ENCODE results near the gene TRIP4. TPM values are rescaled to one million over a fixed set of nuclear protein-coding genes. Genes with fewer than 3 reads are reported as not detected.

Gene TRIP4
- total RNA-seq, 1 donor from 2014 or later, result 12.0 TPM

GRCh38 chr15:64422697-64423096, 35.1 kb downstream of the TRIP4 start:
- Histone ChIP-seq H3K9me3 (ENCODE audit: control insufficient read depth in 3 of 3, low read length in 3 of 3) (no peaks in the 10 kb centered on the region), H3K36me3 (ENCODE audit: control insufficient read depth in 3 of 3, insufficient read depth in 3 of 3, low read length in 3 of 3) (peaks cover 8 to 24% (median 9%) of the 10 kb centered on the region in 3 donors), H3K9ac (ENCODE audit: low read depth in 1 of 3, low read length in 3 of 3) (no peak overlapping the region), H3K4me1 (ENCODE audit: control insufficient read depth in 3 of 3, insufficient read depth in 3 of 3, low read length in 3 of 3) (no peaks in the 10 kb centered on the region), H3K27ac (ENCODE audit: low read depth, low read length) (no peak overlapping the region), H3K4me3 (ENCODE audit: low read length in 3 of 3) (no peak overlapping the region), H3K27me3 (ENCODE audit: control insufficient read depth in 3 of 3, insufficient read depth in 3 of 3, low read length in 3 of 3) (no peaks in the 10 kb centered on the region)

- Histone ChIP-seq H3K4me3 (ENCODE audit: low read length in 3 of 3) (no peak overlapping the region), H3K27ac (ENCODE audit: low read depth, low read length) (no peak overlapping the region), H3K36me3 (ENCODE audit: control insufficient read depth in 3 of 3, insufficient read depth in 3 of 3, low read length in 3 of 3) (peaks cover 4 to 18% (median 9%) of the 10 kb centered on the region in 3 donors), H3K27me3 (ENCODE audit: control insufficient read depth in 3 of 3, insufficient read depth in 3 of 3, low read length in 3 of 3) (no peaks in the 10 kb centered on the region), H3K9me3 (ENCODE audit: control insufficient read depth in 3 of 3, low read length in 3 of 3) (no peaks in the 10 kb centered on the region), H3K9ac (ENCODE audit: low read depth in 1 of 3, low read length in 3 of 3) (no peak overlapping the region), H3K4me1 (ENCODE audit: control insufficient read depth in 3 of 3, insufficient read depth in 3 of 3, low read length in 3 of 3) (no peaks in the 10 kb centered on the region)
These were observed 36.3 kb downstream of the TRIP4 start for GRCh38 chr15:64423970-64424369.

- Histone ChIP-seq H3K4me1 (ENCODE audit: control insufficient read depth in 3 of 3, insufficient read depth in 3 of 3, low read length in 3 of 3) (peaks cover 0 to 3% (median 0%) of the 10 kb centered on the region in 3 donors), H3K4me3 (ENCODE audit: low read length in 3 of 3) (no peak overlapping the region), H3K36me3 (ENCODE audit: control insufficient read depth in 3 of 3, insufficient read depth in 3 of 3, low read length in 3 of 3) (peaks cover 4 to 22% (median 9%) of the 10 kb centered on the region in 3 donors), H3K27ac (ENCODE audit: low read depth, low read length) (no peak overlapping the region), H3K9ac (ENCODE audit: low read depth in 1 of 3, low read length in 3 of 3) (no peak overlapping the region), H3K9me3 (ENCODE audit: control insufficient read depth in 3 of 3, low read length in 3 of 3) (no peaks in the 10 kb centered on the region), H3K27me3 (ENCODE audit: control insufficient read depth in 3 of 3, insufficient read depth in 3 of 3, low read length in 3 of 3) (no peaks in the 10 kb centered on the region)
These were observed 37.6 kb downstream of the TRIP4 start for GRCh38 chr15:64425221-64425620.

GRCh38 chr15:64426845-64427465, 39.3 kb downstream of the TRIP4 start:
- no peak overlapping the region for H3K27ac ChIP-seq (ENCODE audit: low read depth, low read length)
- H3K4me3 ChIP-seq (ENCODE audit: low read length in 3 of 3), result no peak overlapping the region
- H3K9me3 ChIP-seq (ENCODE audit: control insufficient read depth in 3 of 3, low read length in 3 of 3), result no peaks in the 10 kb centered on the region
- peaks cover 0 to 4% (median 0%) of the 10 kb centered on the region in 3 donors for H3K4me1 ChIP-seq (ENCODE audit: control insufficient read depth in 3 of 3, insufficient read depth in 3 of 3, low read length in 3 of 3)
- H3K9ac ChIP-seq (ENCODE audit: low read depth in 1 of 3, low read length in 3 of 3), result no peak overlapping the region
- H3K27me3 ChIP-seq (ENCODE audit: control insufficient read depth in 3 of 3, insufficient read depth in 3 of 3, low read length in 3 of 3), result no peaks in the 10 kb centered on the region
- H3K36me3 ChIP-seq (ENCODE audit: control insufficient read depth in 3 of 3, insufficient read depth in 3 of 3, low read length in 3 of 3), result peaks cover 4 to 19% (median 7%) of the 10 kb centered on the region in 3 donors

- no peak overlapping the region for H3K9ac ChIP-seq (ENCODE audit: low read depth in 1 of 3, low read length in 3 of 3)
- peaks cover 3 to 16% (median 4%) of the 10 kb centered on the region in 3 donors for H3K36me3 ChIP-seq (ENCODE audit: control insufficient read depth in 3 of 3, insufficient read depth in 3 of 3, low read length in 3 of 3)
- no peak overlapping the region for H3K27ac ChIP-seq (ENCODE audit: low read depth, low read length)
These were observed 41.8 kb downstream of the TRIP4 start for GRCh38 chr15:64429448-64429847.

GRCh38 chr15:64430000-64430735, 42.5 kb downstream of the TRIP4 start:
- Histone ChIP-seq H3K27ac (ENCODE audit: low read depth, low read length) (no peak overlapping the region), H3K27me3 (ENCODE audit: control insufficient read depth in 3 of 3, insufficient read depth in 3 of 3, low read length in 3 of 3) (no peaks in the 10 kb centered on the region), H3K36me3 (ENCODE audit: control insufficient read depth in 3 of 3, insufficient read depth in 3 of 3, low read length in 3 of 3) (peaks cover 3 to 16% (median 4%) of the 10 kb centered on the region in 3 donors), H3K4me3 (ENCODE audit: low read length in 3 of 3) (no peak overlapping the region), H3K9me3 (ENCODE audit: control insufficient read depth in 3 of 3, low read length in 3 of 3) (no peaks in the 10 kb centered on the region), H3K4me1 (ENCODE audit: control insufficient read depth in 3 of 3, insufficient read depth in 3 of 3, low read length in 3 of 3) (peaks cover 0 to 4% (median 0%) of the 10 kb centered on the region in 3 donors), H3K9ac (ENCODE audit: low read depth in 1 of 3, low read length in 3 of 3) (no peak overlapping the region)

More at GRCh38 chr15:64429448-64429847, 41.8 kb downstream of the TRIP4 start:
- Histone ChIP-seq H3K4me1 (ENCODE audit: control insufficient read depth in 3 of 3, insufficient read depth in 3 of 3, low read length in 3 of 3) (peaks cover 0 to 4% (median 0%) of the 10 kb centered on the region in 3 donors), H3K27me3 (ENCODE audit: control insufficient read depth in 3 of 3, insufficient read depth in 3 of 3, low read length in 3 of 3) (no peaks in the 10 kb centered on the region), H3K4me3 (ENCODE audit: low read length in 3 of 3) (no peak overlapping the region), H3K9me3 (ENCODE audit: control insufficient read depth in 3 of 3, low read length in 3 of 3) (no peaks in the 10 kb centered on the region)

GRCh38 chr15:64437982-64438381, 50.3 kb downstream of the TRIP4 start:
- H3K4me1 ChIP-seq (ENCODE audit: control insufficient read depth in 3 of 3, insufficient read depth in 3 of 3, low read length in 3 of 3), result no peaks in the 10 kb centered on the region
- H3K27ac ChIP-seq (ENCODE audit: low read depth, low read length), result no peak overlapping the region
- no peaks in the 10 kb centered on the region for H3K9me3 ChIP-seq (ENCODE audit: control insufficient read depth in 3 of 3, low read length in 3 of 3)
- no peak overlapping the region for H3K9ac ChIP-seq (ENCODE audit: low read depth in 1 of 3, low read length in 3 of 3)
- H3K27me3 ChIP-seq (ENCODE audit: control insufficient read depth in 3 of 3, insufficient read depth in 3 of 3, low read length in 3 of 3), result no peaks in the 10 kb centered on the region
- no peaks in the 10 kb centered on the region for H3K36me3 ChIP-seq (ENCODE audit: control insufficient read depth in 3 of 3, insufficient read depth in 3 of 3, low read length in 3 of 3)
- H3K4me3 ChIP-seq (ENCODE audit: low read length in 3 of 3), result no peak overlapping the region

GRCh38 chr15:64438653-64439447, 51.2 kb downstream of the TRIP4 start:
- no peaks in the 10 kb centered on the region for H3K4me1 ChIP-seq (ENCODE audit: control insufficient read depth in 3 of 3, insufficient read depth in 3 of 3, low read length in 3 of 3)
- no peaks in the 10 kb centered on the region for H3K36me3 ChIP-seq (ENCODE audit: control insufficient read depth in 3 of 3, insufficient read depth in 3 of 3, low read length in 3 of 3)
- no peak overlapping the region for H3K4me3 ChIP-seq (ENCODE audit: low read length in 3 of 3)
- H3K27ac ChIP-seq (ENCODE audit: low read depth, low read length), result no peak overlapping the region
- no peaks in the 10 kb centered on the region for H3K9me3 ChIP-seq (ENCODE audit: control insufficient read depth in 3 of 3, low read length in 3 of 3)
- no peaks in the 10 kb centered on the region for H3K27me3 ChIP-seq (ENCODE audit: control insufficient read depth in 3 of 3, insufficient read depth in 3 of 3, low read length in 3 of 3)
- H3K9ac ChIP-seq (ENCODE audit: low read depth in 1 of 3, low read length in 3 of 3), result no peak overlapping the region

- Histone ChIP-seq H3K27ac (ENCODE audit: low read depth, low read length) (no peak overlapping the region), H3K27me3 (ENCODE audit: control insufficient read depth in 3 of 3, insufficient read depth in 3 of 3, low read length in 3 of 3) (no peaks in the 10 kb centered on the region), H3K4me1 (ENCODE audit: control insufficient read depth in 3 of 3, insufficient read depth in 3 of 3, low read length in 3 of 3) (peaks cover 0 to 4% (median 0%) of the 10 kb centered on the region in 3 donors), H3K9me3 (ENCODE audit: control insufficient read depth in 3 of 3, low read length in 3 of 3) (no peaks in the 10 kb centered on the region), H3K9ac (ENCODE audit: low read depth in 1 of 3, low read length in 3 of 3) (no peak overlapping the region), H3K36me3 (ENCODE audit: control insufficient read depth in 3 of 3, insufficient read depth in 3 of 3, low read length in 3 of 3) (peaks cover 0 to 1% (median 0%) of the 10 kb centered on the region in 3 donors), H3K4me3 (ENCODE audit: low read length in 3 of 3) (no peak overlapping the region)
These were observed 54.2 kb downstream of the TRIP4 start for GRCh38 chr15:64441852-64442251.
